Endothelial cell of umbilical vein (primary cell): Measurements from ENCODE around the gene TEAD4.

Source experiments
- EZH2 ChIP-seq: IDR thresholded peaks from 2 replicates; pipeline ENCODE4 v1.6.1; 2012; ENCODE audit warnings: borderline replicate concordance, low read depth, mild to moderate bottlenecking, moderate library complexity, low read length, inconsistent platforms; ENCODE audit not compliant: severe bottlenecking
- FOS ChIP-seq: IDR thresholded peaks from 2 replicates; pipeline ENCODE4 v1.6.1; 2011; ENCODE audit warnings: mild to moderate bottlenecking, low read length, moderate library complexity, borderline replicate concordance; ENCODE audit not compliant: insufficient read depth
- MYC ChIP-seq: IDR thresholded peaks from one replicate; pipeline ENCODE4 v1.6.1; 2011; ENCODE audit warnings: mild to moderate bottlenecking, low read depth, low read length
- POLR2A ChIP-seq: IDR thresholded peaks from 2 replicates; pipeline ENCODE4 v1.6.1; 2012; ENCODE audit warnings: low read depth, mild to moderate bottlenecking, control low read depth, low read length
- POLR2AphosphoS5 ChIP-seq: IDR thresholded peaks from 2 replicates; pipeline ENCODE4 v1.6.1; 2012; ENCODE audit warnings: low read depth, mild to moderate bottlenecking, control low read depth, low read length, moderate library complexity; ENCODE audit not compliant: insufficient read depth
- TF ChIP-seq, protein P1 (sequence below), 2 donors: IDR thresholded peaks; 1 replicate in 1 of 2; 2 replicates in 1 of 2; pipeline ENCODE4 v1.5.1; 2011; ENCODE audit warnings: low read length in 2 of 2, mild to moderate bottlenecking in 2 of 2, moderate library complexity in 2 of 2, control low read depth in 1 of 2, inconsistent platforms in 1 of 2, low read depth in 1 of 2; ENCODE audit not compliant: insufficient read depth in 1 of 2; ENCODE audit errors: extremely low read depth in 1 of 2

DNA sequence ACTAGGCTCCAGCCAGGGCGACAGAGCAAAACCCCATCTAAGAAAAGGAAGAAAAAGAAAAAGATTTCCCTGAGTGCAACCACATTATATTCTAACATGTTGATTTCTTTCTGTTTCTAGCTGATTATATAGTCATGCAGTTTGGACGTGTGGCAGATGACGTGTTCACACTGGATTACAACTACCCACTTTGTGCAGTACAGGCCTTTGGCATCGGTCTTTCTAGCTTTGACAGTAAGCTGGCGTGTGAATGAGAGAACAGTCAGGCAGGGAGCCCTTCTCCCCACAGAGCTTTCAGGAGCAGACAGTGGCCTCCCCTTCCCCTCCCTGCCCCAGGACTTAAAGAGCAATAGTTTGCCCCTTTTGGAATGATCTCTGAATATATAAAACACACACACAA is 20.0 kb upstream of the TEAD4 start:
- TF ChIP-seq, protein P1, sequence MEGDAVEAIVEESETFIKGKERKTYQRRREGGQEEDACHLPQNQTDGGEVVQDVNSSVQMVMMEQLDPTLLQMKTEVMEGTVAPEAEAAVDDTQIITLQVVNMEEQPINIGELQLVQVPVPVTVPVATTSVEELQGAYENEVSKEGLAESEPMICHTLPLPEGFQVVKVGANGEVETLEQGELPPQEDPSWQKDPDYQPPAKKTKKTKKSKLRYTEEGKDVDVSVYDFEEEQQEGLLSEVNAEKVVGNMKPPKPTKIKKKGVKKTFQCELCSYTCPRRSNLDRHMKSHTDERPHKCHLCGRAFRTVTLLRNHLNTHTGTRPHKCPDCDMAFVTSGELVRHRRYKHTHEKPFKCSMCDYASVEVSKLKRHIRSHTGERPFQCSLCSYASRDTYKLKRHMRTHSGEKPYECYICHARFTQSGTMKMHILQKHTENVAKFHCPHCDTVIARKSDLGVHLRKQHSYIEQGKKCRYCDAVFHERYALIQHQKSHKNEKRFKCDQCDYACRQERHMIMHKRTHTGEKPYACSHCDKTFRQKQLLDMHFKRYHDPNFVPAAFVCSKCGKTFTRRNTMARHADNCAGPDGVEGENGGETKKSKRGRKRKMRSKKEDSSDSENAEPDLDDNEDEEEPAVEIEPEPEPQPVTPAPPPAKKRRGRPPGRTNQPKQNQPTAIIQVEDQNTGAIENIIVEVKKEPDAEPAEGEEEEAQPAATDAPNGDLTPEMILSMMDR (IDR thresholded peaks at IDR 0.05; ENCODE audit: extremely low read depth in 1 of 2, insufficient read depth in 1 of 2, low read depth in 1 of 2, low read length in 2 of 2) = no peak
- TF ChIP-seq POLR2AphosphoS5 (no peak), MYC (no peak), POLR2A (no peak), EZH2 (no peak), FOS (no peak)
